ENCODE measurements around the gene FAXC. TPM values are rescaled to one million over a fixed set of nuclear protein-coding genes. Genes with fewer than 3 reads are reported as not detected.

FAXC gene
- polyA plus RNA-seq, 1 donor, result 4.9 TPM

GRCh38 chr6:99225172-99225571 is 124.3 kb downstream of the FAXC start:
- Histone ChIP-seq H3K36me3 (ENCODE audit: control insufficient read depth, insufficient read depth, low read length) (no peaks in the 10 kb centered on the region), H3K4me1 (ENCODE audit: control insufficient read depth, insufficient read depth, low read length) (no peaks in the 10 kb centered on the region), H3K4me3 (ENCODE audit: low read length) (no peak overlapping the region), H3K9me3 (ENCODE audit: control insufficient read depth, low read depth, low read length) (no peaks in the 10 kb centered on the region), H3K27ac (ENCODE audit: low read length) (no peak overlapping the region), H3K27me3 (ENCODE audit: control insufficient read depth, insufficient read depth, low read length) (no peaks in the 10 kb centered on the region)
- DNase-seq, result no peak
- 100% methylated on average over 1 of the region's 3 CpGs for WGBS (ENCODE audit: insufficient coverage, low lambda C conversion rate)

Other genes starting within 250 kb of the FAXC start
- gene COQ3, start 44.5 kb upstream of the FAXC start, polyA plus RNA-seq, result 8.2 TPM
- 205 TPM for gene PNISR, start 75.6 kb upstream of the FAXC start, polyA plus RNA-seq
- gene USP45, start 165.7 kb upstream of the FAXC start, polyA plus RNA-seq, result 8.8 TPM
- 60.8 TPM for gene CCNC, start 219.0 kb upstream of the FAXC start, polyA plus RNA-seq